ENCODE measurements around the gene EFNB2. TPM values are rescaled to one million over a fixed set of nuclear protein-coding genes. Genes with fewer than 3 reads are reported as not detected.

EFNB2 gene
- total RNA-seq, 1 donor from 2014 or later = 67.3 TPM

DNA sequence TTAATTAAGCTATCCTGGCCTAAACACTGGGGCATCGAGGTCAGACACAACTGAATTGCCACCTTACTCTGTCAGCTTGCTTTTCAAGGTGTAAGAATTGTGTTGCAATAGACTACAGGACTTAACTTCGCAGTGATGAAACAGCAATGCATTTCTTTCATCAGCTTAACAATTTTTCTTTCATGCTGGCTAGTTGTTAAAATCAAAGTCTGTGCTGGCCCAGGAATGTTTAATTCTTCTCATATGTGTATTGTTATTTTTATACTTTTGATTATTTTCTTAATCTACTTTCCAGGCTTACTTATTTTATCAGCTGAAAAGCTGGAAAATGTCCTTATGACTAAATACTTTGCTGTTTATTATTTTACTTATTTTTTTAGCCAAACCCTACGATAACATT, 79.7 kb downstream of the EFNB2 start:
- no peak for DNase-seq (ENCODE audit: low read depth in 2 of 2)

- no peak for DNase-seq (ENCODE audit: low read depth in 2 of 2)
These were observed 80.3 kb downstream of the EFNB2 start for GRCh38 chr13:106455190-106455589.

DNA sequence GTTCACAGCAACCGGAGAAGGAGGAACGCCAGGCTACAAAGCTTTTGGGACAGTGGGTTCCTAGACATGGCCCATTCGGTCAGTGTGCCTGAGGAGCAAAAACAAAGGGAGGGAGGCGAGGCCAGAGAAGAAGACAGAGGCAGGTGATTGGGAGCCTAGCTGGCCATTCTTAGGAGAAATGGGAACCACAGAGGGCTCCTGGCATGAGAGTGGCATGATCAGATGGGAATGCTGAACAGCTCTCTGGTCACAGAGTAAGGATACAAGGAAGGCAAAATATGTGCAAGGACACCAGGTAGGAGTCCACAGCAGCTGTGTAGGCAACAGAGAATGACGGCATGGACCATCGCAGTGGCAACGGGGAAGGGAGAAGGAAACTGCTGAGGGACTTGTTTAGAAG, 82.4 kb downstream of the EFNB2 start:
- no peak for DNase-seq (ENCODE audit: low read depth in 2 of 2)

DNA sequence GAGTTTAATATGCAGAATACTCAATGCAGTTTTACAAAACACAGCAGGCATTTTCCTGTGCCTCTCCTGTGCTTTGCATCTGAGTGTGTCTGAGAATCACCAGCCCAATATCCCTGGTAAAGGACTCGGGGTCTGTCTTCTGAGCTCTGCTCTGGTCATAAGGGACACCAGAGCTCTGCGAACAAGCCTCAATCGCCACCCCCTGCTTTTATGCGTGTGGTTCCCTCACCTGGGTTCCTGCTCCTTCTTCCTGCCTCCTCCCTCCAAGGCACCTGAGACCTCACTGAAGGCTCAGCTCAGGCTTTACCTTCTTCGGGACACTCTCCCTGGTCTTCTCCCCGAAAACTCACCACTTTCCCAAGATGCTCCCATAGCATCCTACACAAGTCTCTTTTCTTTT, 84.5 kb downstream of the EFNB2 start:
- no peak for DNase-seq (ENCODE audit: low read depth in 2 of 2)

- DNase-seq (ENCODE audit: low read depth in 2 of 2) = no peak
These were observed 86.4 kb downstream of the EFNB2 start for GRCh38 chr13:106449096-106449495.

DNA sequence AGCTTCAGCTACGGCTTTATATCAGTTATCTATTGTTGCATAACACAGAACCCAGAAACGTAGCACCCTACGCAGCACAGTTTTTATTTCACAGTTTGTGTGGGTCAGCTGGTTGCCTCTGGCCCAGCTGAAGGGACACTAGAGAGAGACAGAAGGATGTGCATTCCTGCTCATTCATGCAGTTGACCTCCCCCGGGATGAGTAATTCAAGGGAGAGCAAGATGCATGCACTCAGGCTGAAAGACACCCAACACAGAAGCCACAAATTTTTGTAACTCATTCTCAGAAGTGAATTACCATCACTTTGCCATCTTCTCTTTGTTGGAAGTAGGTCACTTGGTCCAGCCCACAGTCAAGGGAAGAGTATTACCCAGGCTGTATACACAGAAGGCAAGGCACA, 89.5 kb downstream of the EFNB2 start:
- DNase-seq (ENCODE audit: low read depth in 2 of 2) = no peak

GRCh38 chr13:106443607-106444322, 91.7 kb downstream of the EFNB2 start:
- DNase-seq (ENCODE audit: low read depth in 2 of 2) = no peak

DNA sequence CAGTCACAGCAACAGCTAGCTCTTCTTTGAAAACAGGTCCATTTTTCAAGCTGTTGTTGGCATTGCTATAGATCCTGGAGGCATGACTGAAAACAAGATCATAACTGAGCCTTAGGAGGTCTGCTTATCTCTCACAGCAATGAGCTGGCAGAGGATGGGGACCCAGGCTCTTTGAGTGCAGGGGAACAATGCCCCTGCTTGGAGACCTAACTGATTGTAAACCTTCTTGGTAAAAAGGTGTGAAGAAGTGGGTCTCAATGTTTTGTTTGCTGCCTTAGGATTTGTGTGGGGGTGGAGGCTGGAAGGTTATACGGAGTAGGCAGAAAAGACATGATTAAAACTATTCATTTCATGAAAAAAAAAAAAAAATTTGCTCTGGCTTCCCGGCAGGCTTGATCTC, 94.6 kb downstream of the EFNB2 start:
- DNase-seq (ENCODE audit: low read depth in 2 of 2) = no peak

Other genes starting within 250 kb of the EFNB2 start
- 23.2 and 33.0 TPM in 2 replicates for gene ARGLU1, start 32.5 kb upstream of the EFNB2 start, total RNA-seq